Breast epithelium (tissue), 3 donors: ENCODE measurements around the gene TTLL11.
A peak's percentile ranks its signal among the peaks of the same experiment; 100 is the strongest.

ENCODE experiments used
- POLR2A ChIP-seq: fragments of 450-650 bp; IDR thresholded peaks from one replicate; pipeline ENCODE4 v1.6.1; 2016; ENCODE audit warnings: antibody characterized with exemption, mild to moderate bottlenecking, moderate library complexity
- TF ChIP-seq, protein P1 (sequence below), 3 donors: fragments of 450-650 bp; IDR thresholded peaks; one replicate each; pipeline ENCODE4 v1.5.1; 2016 to 2017; ENCODE audit warnings: antibody characterized with exemption in 3 of 3, mild to moderate bottlenecking in 3 of 3, moderate library complexity in 3 of 3

DNA sequence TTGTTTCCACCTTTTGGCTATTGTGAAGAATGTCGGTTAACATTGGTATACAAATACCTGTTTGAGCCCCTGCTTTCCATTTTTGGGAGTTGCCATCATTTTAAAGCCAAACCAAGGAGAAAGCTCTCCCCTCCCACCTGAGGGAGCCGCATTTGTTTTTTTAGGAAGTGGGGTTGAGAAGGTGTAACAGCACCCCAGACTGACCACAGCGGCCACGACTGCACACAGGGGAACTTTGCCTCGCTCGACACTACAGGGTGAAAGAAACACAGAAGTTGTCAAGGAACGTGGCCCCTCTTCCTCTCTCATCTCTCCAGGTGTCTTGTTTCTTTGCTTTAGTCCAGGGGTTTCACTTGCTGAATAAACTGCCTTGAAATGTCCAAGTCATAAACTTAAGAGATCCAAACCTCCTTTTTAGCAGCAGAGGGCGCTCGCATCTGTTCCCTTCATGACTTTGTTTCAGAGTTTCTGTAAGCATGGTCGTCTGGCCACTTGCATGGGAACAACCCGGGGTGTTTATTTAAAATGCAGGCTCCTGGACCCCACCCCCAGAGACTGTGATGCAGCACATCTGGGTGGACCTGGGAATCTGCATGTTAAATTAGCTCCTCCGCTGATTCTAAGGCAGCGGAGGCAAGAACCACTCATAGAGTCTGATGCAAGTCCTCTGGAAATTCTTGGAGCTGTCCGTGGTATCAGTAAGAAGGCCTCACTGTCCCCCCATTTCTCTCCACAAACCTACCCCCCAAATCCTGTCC is 2.1 kb upstream of the TTLL11 start:
- TF ChIP-seq, protein P1, sequence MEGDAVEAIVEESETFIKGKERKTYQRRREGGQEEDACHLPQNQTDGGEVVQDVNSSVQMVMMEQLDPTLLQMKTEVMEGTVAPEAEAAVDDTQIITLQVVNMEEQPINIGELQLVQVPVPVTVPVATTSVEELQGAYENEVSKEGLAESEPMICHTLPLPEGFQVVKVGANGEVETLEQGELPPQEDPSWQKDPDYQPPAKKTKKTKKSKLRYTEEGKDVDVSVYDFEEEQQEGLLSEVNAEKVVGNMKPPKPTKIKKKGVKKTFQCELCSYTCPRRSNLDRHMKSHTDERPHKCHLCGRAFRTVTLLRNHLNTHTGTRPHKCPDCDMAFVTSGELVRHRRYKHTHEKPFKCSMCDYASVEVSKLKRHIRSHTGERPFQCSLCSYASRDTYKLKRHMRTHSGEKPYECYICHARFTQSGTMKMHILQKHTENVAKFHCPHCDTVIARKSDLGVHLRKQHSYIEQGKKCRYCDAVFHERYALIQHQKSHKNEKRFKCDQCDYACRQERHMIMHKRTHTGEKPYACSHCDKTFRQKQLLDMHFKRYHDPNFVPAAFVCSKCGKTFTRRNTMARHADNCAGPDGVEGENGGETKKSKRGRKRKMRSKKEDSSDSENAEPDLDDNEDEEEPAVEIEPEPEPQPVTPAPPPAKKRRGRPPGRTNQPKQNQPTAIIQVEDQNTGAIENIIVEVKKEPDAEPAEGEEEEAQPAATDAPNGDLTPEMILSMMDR (IDR thresholded peaks at IDR 0.05): peak; percentile 27 to 40 (median 27)
- TF ChIP-seq POLR2A: no peak
